Naive B cell (primary cell): ENCODE data around the gene LYZL2. TPM values are rescaled to one million over a fixed set of nuclear protein-coding genes. Genes with fewer than 3 reads are reported as not detected.
A peak's percentile ranks its signal among the peaks of the same experiment; 100 is the strongest.
"Not testable (repeated sequence)": the region's sequence is repeated elsewhere in the genome, so short reads cannot be mapped to it uniquely, and the experiment has no call there.

ENCODE experiments used
- ATAC-seq, 2 donors: fragments of 150-1000 bp; cut with Tn5 transposase; 2 replicates each; pipeline ENCODE4 v1.10.0; 2021; ENCODE audit warnings: low read depth in 2 of 2, mild to moderate bottlenecking in 2 of 2, moderate library complexity in 2 of 2
- DNase-seq: peaks from one replicate; pipeline ENCODE4 v3.0.0; 2022
- H3K27ac Mint-ChIP-seq, 6 donors: one replicate each; pipeline ENCODE4 v1.8.0; 2020 to 2022; ENCODE audit warnings: mild to moderate bottlenecking in 6 of 6, mixed read lengths in 6 of 6, moderate library complexity in 5 of 6, inconsistent platforms in 2 of 6
- H3K27me3 Mint-ChIP-seq, 3 donors: one replicate each; pipeline ENCODE4 v1.8.0; 2021 to 2022; ENCODE audit warnings: mixed read lengths in 3 of 3, mild to moderate bottlenecking in 1 of 3
- H3K36me3 Mint-ChIP-seq, 2 donors: one replicate each; pipeline ENCODE4 v1.8.0; 2020 to 2022; ENCODE audit warnings: mixed read lengths in 2 of 2, inconsistent platforms in 1 of 2, mild to moderate bottlenecking in 1 of 2
- H3K4me1 Mint-ChIP-seq, 3 donors: one replicate each; pipeline ENCODE4 v1.8.0; 2020 to 2022; ENCODE audit warnings: mixed read lengths in 3 of 3, inconsistent platforms in 1 of 3, mild to moderate bottlenecking in 1 of 3, moderate library complexity in 1 of 3
- H3K4me3 Mint-ChIP-seq, 8 donors: one replicate each; pipeline ENCODE4 v1.8.0; 2020 to 2022; ENCODE audit warnings: mild to moderate bottlenecking in 8 of 8, mixed read lengths in 8 of 8, moderate library complexity in 8 of 8, inconsistent platforms in 2 of 8
- H3K9me3 Mint-ChIP-seq, 7 donors: one replicate each; pipeline ENCODE4 v1.8.0; 2020 to 2022; ENCODE audit warnings: mixed read lengths in 7 of 7, mild to moderate bottlenecking in 5 of 7, inconsistent platforms in 2 of 7, moderate library complexity in 1 of 7
- polyA plus RNA-seq, 6 donors: library from polyadenylated mRNA; unstranded; fragments of 300-500 nt; fragmentation: Illumina TruSeq; gene quantifications; one replicate each; pipeline ENCODE4 v1.2.3, GENCODE V29; 2021; ENCODE audit warnings: low read depth in 6 of 6

LYZL2 gene
- polyA plus RNA-seq, 6 donors from 2014 or later, result not detected

- H3K36me3 Mint-ChIP-seq, H3K27ac Mint-ChIP-seq, DNase-seq, H3K4me3 Mint-ChIP-seq, H3K9me3 Mint-ChIP-seq, H3K4me1 Mint-ChIP-seq, ATAC-seq: not testable (repeated sequence)
- peaks cover 34 to 58% (median 50%) of the 10 kb centered on the region in 3 donors for H3K27me3 Mint-ChIP-seq
These were observed 25.4 kb upstream of the LYZL2 start for GRCh38 chr10:30655001-30655400.

GRCh38 chr10:30651470-30652397 is 22.2 kb upstream of the LYZL2 start:
- H3K27me3 Mint-ChIP-seq, result peaks cover 34 to 48% (median 45%) of the 10 kb centered on the region in 3 donors
- not testable (repeated sequence) for DNase-seq, H3K4me3 Mint-ChIP-seq, H3K9me3 Mint-ChIP-seq, H3K27ac Mint-ChIP-seq, H3K4me1 Mint-ChIP-seq, H3K36me3 Mint-ChIP-seq, ATAC-seq

- peak overlapping the region in 1 of 6 donors; percentile 81 for H3K27ac Mint-ChIP-seq
These were observed 17.5 kb upstream of the LYZL2 start for GRCh38 chr10:30647089-30647488.

GRCh38 chr10:30645340-30645827 is 15.8 kb upstream of the LYZL2 start:
- Mint-ChIP-seq H3K27ac (no peak overlapping the region), H3K36me3 (no peaks in the 10 kb centered on the region), H3K27me3 (peaks cover 44 to 63% (median 57%) of the 10 kb centered on the region in 3 donors), H3K9me3 (no peaks in the 10 kb centered on the region), H3K4me1 (peaks cover 0 to 5% (median 0%) of the 10 kb centered on the region in 3 donors), H3K4me3 (no peak overlapping the region)
- DNase-seq (no peak), ATAC-seq (no peak)

More at GRCh38 chr10:30647089-30647488, 17.5 kb upstream of the LYZL2 start:
- Mint-ChIP-seq H3K4me1 (peaks cover 0 to 5% (median 0%) of the 10 kb centered on the region in 3 donors), H3K9me3 (no peaks in the 10 kb centered on the region), H3K27me3 (peaks cover 42 to 59% (median 57%) of the 10 kb centered on the region in 3 donors), H3K36me3 (no peaks in the 10 kb centered on the region), H3K4me3 (no peak overlapping the region)
- ATAC-seq, result no peak
- DNase-seq, result no peak

GRCh38 chr10:30644408-30644861 is 14.9 kb upstream of the LYZL2 start:
- peak overlapping the region in 1 of 6 donors; percentile 50 for H3K27ac Mint-ChIP-seq
- H3K36me3 Mint-ChIP-seq, H3K9me3 Mint-ChIP-seq, H3K4me3 Mint-ChIP-seq, H3K4me1 Mint-ChIP-seq, DNase-seq, ATAC-seq: not testable (repeated sequence)
- H3K27me3 Mint-ChIP-seq, result peaks cover 49 to 72% (median 57%) of the 10 kb centered on the region in 3 donors

GRCh38 chr10:30643557-30644199 is 14.1 kb upstream of the LYZL2 start:
- not testable (repeated sequence) for H3K36me3 Mint-ChIP-seq, DNase-seq, H3K27ac Mint-ChIP-seq, H3K4me1 Mint-ChIP-seq, H3K4me3 Mint-ChIP-seq, ATAC-seq, H3K9me3 Mint-ChIP-seq
- H3K27me3 Mint-ChIP-seq, result peaks cover 44 to 66% (median 50%) of the 10 kb centered on the region in 3 donors

- H3K27me3 Mint-ChIP-seq, result peaks cover 44 to 65% (median 46%) of the 10 kb centered on the region in 3 donors
- not testable (repeated sequence) for H3K4me1 Mint-ChIP-seq
These were observed 13.3 kb upstream of the LYZL2 start for GRCh38 chr10:30642856-30643255.

GRCh38 chr10:30639946-30640786 is 10.6 kb upstream of the LYZL2 start:
- peaks cover 29 to 58% (median 40%) of the 10 kb centered on the region in 3 donors for H3K27me3 Mint-ChIP-seq
- H3K27ac Mint-ChIP-seq, result no peak overlapping the region
- no peaks in the 10 kb centered on the region for H3K36me3 Mint-ChIP-seq
- peak in 1 of 2 donors; percentile 20 for ATAC-seq
- H3K9me3 Mint-ChIP-seq, result no peaks in the 10 kb centered on the region
- H3K4me3 Mint-ChIP-seq, result no peak overlapping the region
- DNase-seq, result peak; percentile 26
- no peaks in the 10 kb centered on the region for H3K4me1 Mint-ChIP-seq

More at GRCh38 chr10:30642856-30643255, 13.3 kb upstream of the LYZL2 start:
- DNase-seq, H3K9me3 Mint-ChIP-seq, H3K27ac Mint-ChIP-seq, H3K36me3 Mint-ChIP-seq, ATAC-seq, H3K4me3 Mint-ChIP-seq: not testable (repeated sequence)

- DNase-seq, result no peak
- H3K4me1 Mint-ChIP-seq, result no peaks in the 10 kb centered on the region
- H3K27me3 Mint-ChIP-seq, result peaks cover 28 to 58% (median 38%) of the 10 kb centered on the region in 3 donors
- ATAC-seq, result no peak
- no peak overlapping the region for H3K4me3 Mint-ChIP-seq
- no peaks in the 10 kb centered on the region for H3K36me3 Mint-ChIP-seq
- H3K9me3 Mint-ChIP-seq, result no peaks in the 10 kb centered on the region
- no peak overlapping the region for H3K27ac Mint-ChIP-seq
These were observed 8.4 kb upstream of the LYZL2 start for GRCh38 chr10:30637881-30638467.

GRCh38 chr10:30631188-30631587 is 1.6 kb upstream of the LYZL2 start:
- no peak overlapping the region for H3K4me3 Mint-ChIP-seq
- no peak overlapping the region for H3K27ac Mint-ChIP-seq
- no peak for ATAC-seq

GRCh38 chr10:30630571-30630970 is 1.0 kb upstream of the LYZL2 start:
- H3K36me3 Mint-ChIP-seq, result no peaks in the 10 kb centered on the region
- DNase-seq, result no peak
- no peak overlapping the region for H3K27ac Mint-ChIP-seq
- no peak overlapping the region for H3K4me3 Mint-ChIP-seq
- no peaks in the 10 kb centered on the region for H3K4me1 Mint-ChIP-seq
- peaks cover 21 to 37% (median 35%) of the 10 kb centered on the region in 3 donors for H3K27me3 Mint-ChIP-seq
- no peaks in the 10 kb centered on the region for H3K9me3 Mint-ChIP-seq
- ATAC-seq, result no peak

More at GRCh38 chr10:30631188-30631587, 1.6 kb upstream of the LYZL2 start:
- DNase-seq, result no peak
- no peaks in the 10 kb centered on the region for H3K36me3 Mint-ChIP-seq
- no peaks in the 10 kb centered on the region for H3K9me3 Mint-ChIP-seq
- H3K4me1 Mint-ChIP-seq, result no peaks in the 10 kb centered on the region
- peaks cover 24 to 41% (median 35%) of the 10 kb centered on the region in 3 donors for H3K27me3 Mint-ChIP-seq

GRCh38 chr10:30628576-30628975 is 977 bp downstream of the LYZL2 start:
- not testable (repeated sequence) for H3K36me3 Mint-ChIP-seq, H3K27ac Mint-ChIP-seq, DNase-seq, H3K9me3 Mint-ChIP-seq, H3K4me3 Mint-ChIP-seq, ATAC-seq, H3K4me1 Mint-ChIP-seq
- H3K27me3 Mint-ChIP-seq, result peaks cover 12 to 30% (median 25%) of the 10 kb centered on the region in 3 donors
